Testis (tissue), 2 donors: Measurements from ENCODE around the gene RAB11FIP2.

Experiments used
- POLR2A ChIP-seq: fragments of 450-650 bp; IDR thresholded peaks from one replicate; pipeline ENCODE4 v1.6.1; 2017; ENCODE audit warnings: antibody characterized with exemption, mild to moderate bottlenecking, moderate library complexity
- TF ChIP-seq, protein P1 (sequence below), 3 experiments: fragments of 450-650 bp in 2 of 3; fragments of 200-600 bp in 1 of 3; sonication (generic) in 1 of 3; IDR thresholded peaks; one replicate each; pipeline ENCODE4 v1.5.1; 2016 to 2019; ENCODE audit warnings: antibody characterized with exemption in 3 of 3, mild to moderate bottlenecking in 2 of 3, moderate library complexity in 1 of 3

- TF ChIP-seq, protein P1, sequence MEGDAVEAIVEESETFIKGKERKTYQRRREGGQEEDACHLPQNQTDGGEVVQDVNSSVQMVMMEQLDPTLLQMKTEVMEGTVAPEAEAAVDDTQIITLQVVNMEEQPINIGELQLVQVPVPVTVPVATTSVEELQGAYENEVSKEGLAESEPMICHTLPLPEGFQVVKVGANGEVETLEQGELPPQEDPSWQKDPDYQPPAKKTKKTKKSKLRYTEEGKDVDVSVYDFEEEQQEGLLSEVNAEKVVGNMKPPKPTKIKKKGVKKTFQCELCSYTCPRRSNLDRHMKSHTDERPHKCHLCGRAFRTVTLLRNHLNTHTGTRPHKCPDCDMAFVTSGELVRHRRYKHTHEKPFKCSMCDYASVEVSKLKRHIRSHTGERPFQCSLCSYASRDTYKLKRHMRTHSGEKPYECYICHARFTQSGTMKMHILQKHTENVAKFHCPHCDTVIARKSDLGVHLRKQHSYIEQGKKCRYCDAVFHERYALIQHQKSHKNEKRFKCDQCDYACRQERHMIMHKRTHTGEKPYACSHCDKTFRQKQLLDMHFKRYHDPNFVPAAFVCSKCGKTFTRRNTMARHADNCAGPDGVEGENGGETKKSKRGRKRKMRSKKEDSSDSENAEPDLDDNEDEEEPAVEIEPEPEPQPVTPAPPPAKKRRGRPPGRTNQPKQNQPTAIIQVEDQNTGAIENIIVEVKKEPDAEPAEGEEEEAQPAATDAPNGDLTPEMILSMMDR (IDR thresholded peaks at IDR 0.05) = no peak
- TF ChIP-seq POLR2A = no peak
These were observed 39.0 kb downstream of the RAB11FIP2 start for GRCh38 chr10:118007773-118008172.
